Nephron progenitor cell (in vitro differentiated cells): ENCODE data around the gene FRRS1L.

Source experiments
- DNase-seq: peaks from one replicate; pipeline ENCODE4 v3.0.0; 2021
- H3K27ac Mint-ChIP-seq: 2 replicates; pipeline ENCODE4 v1.8.0; 2021; ENCODE audit warnings: mild to moderate bottlenecking, moderate library complexity, mixed read lengths
- H3K27me3 Mint-ChIP-seq: 2 replicates; pipeline ENCODE4 v1.8.0; 2021; ENCODE audit warnings: mild to moderate bottlenecking, low read depth, mixed read lengths; ENCODE audit not compliant: poor library complexity
- H3K36me3 Mint-ChIP-seq: 2 replicates; pipeline ENCODE4 v1.8.0; 2021; ENCODE audit warnings: low read depth, mixed read lengths
- H3K4me1 Mint-ChIP-seq: 2 replicates; pipeline ENCODE4 v1.8.0; 2021; ENCODE audit warnings: mixed read lengths
- H3K4me3 Mint-ChIP-seq: 2 replicates; pipeline ENCODE4 v1.8.0; 2021; ENCODE audit warnings: mild to moderate bottlenecking, moderate library complexity, mixed read lengths
- H3K9me3 Mint-ChIP-seq: 2 replicates; pipeline ENCODE4 v1.8.0; 2021; ENCODE audit warnings: mild to moderate bottlenecking, moderate library complexity, mixed read lengths
- TF ChIP-seq, protein P1 (sequence below): fragments of 200-600 bp; sonication (generic); IDR thresholded peaks from 2 replicates; pipeline ENCODE4 v1.5.0; 2021; ENCODE audit warnings: antibody characterized with exemption

The FRRS1L gene

DNA sequence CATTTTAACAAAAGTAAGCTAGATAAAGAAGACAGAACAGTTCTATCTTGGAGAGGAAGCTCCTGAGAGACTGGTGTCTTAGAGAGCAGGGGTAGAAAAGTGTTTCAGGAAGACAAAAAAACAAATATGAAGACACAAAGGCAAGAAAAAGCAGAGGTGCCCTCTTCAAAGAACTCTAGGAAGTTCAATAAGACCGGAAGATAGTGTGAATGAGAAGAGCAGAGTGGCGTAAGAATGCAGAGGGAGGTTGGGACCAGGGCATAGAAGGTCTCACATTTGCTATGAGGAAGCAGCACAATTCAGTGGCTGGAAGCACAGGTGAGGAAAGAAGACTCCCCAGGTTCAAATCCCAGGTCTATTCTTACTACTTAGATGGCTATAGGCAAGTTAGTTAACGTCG lies 69.9 kb downstream of the FRRS1L start:
- no peak for DNase-seq
- no peak overlapping the region for H3K4me3 Mint-ChIP-seq
- H3K9me3 Mint-ChIP-seq, result peaks cover 3% of the 10 kb centered on the region
- TF ChIP-seq, protein P1, sequence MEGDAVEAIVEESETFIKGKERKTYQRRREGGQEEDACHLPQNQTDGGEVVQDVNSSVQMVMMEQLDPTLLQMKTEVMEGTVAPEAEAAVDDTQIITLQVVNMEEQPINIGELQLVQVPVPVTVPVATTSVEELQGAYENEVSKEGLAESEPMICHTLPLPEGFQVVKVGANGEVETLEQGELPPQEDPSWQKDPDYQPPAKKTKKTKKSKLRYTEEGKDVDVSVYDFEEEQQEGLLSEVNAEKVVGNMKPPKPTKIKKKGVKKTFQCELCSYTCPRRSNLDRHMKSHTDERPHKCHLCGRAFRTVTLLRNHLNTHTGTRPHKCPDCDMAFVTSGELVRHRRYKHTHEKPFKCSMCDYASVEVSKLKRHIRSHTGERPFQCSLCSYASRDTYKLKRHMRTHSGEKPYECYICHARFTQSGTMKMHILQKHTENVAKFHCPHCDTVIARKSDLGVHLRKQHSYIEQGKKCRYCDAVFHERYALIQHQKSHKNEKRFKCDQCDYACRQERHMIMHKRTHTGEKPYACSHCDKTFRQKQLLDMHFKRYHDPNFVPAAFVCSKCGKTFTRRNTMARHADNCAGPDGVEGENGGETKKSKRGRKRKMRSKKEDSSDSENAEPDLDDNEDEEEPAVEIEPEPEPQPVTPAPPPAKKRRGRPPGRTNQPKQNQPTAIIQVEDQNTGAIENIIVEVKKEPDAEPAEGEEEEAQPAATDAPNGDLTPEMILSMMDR, result no peak
- peaks cover 46% of the 10 kb centered on the region for H3K36me3 Mint-ChIP-seq
- peak overlapping the region; percentile 4 for H3K27ac Mint-ChIP-seq
- peaks cover 58% of the 10 kb centered on the region for H3K4me1 Mint-ChIP-seq
- no peaks in the 10 kb centered on the region for H3K27me3 Mint-ChIP-seq

DNA sequence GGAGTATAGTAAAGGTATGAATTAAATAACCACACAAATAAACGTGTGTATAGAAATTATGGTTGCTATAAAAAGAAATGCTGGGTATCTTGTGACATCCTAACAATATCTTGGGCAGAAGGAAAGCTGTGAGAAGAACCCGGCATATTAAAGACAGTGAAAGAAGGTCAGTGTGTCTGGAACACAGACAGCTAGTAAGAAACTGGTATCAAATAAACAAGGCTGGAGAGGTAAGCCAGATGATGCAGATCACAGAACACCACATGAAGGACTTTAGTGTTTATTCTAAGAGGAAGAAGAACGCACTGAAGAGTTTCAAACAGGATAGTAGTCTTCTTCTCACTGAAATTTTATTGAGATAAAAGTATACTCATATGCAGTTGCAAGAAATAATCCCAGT lies 71.7 kb downstream of the FRRS1L start:
- TF ChIP-seq, protein P1, result no peak
- H3K4me1 Mint-ChIP-seq, result peaks cover 43% of the 10 kb centered on the region

DNA sequence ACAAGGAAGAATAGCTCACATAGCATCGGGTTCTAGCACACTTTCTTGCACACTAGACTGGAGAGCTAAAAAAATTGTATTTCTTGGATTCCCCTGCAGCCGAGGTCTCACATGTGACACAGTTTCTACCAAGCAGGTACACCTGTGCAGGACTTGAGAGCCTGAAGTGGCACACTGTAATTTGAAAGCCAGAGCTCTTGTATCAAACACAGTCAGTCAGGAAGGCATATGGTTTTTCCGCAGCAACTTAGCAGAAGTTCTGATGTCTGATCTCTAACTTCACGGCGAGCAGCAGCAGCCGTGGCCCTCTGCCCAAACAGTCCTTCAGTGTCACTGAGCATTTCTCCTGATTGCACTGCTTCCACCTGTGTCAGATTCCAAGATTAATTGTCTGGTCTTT lies 72.8 kb downstream of the FRRS1L start:
- H3K27me3 Mint-ChIP-seq, result no peaks in the 10 kb centered on the region
- no peak for DNase-seq
- no peaks in the 10 kb centered on the region for H3K9me3 Mint-ChIP-seq
- H3K4me3 Mint-ChIP-seq, result no peak overlapping the region
- TF ChIP-seq, protein P1, result no peak
- H3K36me3 Mint-ChIP-seq, result peaks cover 50% of the 10 kb centered on the region
- peaks cover 35% of the 10 kb centered on the region for H3K4me1 Mint-ChIP-seq
- H3K27ac Mint-ChIP-seq, result peak overlapping the region; percentile 57

More for the DNA sequence above, 71.7 kb downstream of the FRRS1L start:
- no peak for DNase-seq
- Mint-ChIP-seq H3K27me3 (no peaks in the 10 kb centered on the region), H3K36me3 (peaks cover 49% of the 10 kb centered on the region), H3K4me3 (no peak overlapping the region), H3K27ac (peak overlapping the region; percentile 5), H3K9me3 (no peaks in the 10 kb centered on the region)

DNA sequence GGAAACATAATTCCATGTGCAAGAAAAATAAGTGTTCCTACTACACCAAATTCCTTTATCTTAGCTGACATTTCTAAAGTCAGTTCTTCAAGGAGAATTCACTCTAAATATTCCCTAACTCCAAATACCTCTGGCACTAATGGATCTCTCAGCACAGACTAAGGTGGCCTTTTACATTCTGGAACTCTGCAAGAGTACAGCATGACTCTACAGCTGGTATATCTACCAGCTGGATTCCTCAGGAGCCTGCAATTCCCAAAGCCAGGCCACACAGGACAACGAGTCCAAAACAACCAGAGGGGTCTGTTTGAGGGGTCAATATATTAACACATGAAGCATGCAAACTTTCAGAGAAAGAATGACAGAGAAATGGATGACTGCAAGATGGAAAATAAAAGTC lies 74.5 kb downstream of the FRRS1L start:
- H3K27ac Mint-ChIP-seq, result peak overlapping the region; percentile 5
- TF ChIP-seq, protein P1, result no peak
- DNase-seq, result no peak
- H3K27me3 Mint-ChIP-seq, result no peaks in the 10 kb centered on the region
- peaks cover 18% of the 10 kb centered on the region for H3K4me1 Mint-ChIP-seq
- H3K4me3 Mint-ChIP-seq, result no peak overlapping the region
- peaks cover 65% of the 10 kb centered on the region for H3K36me3 Mint-ChIP-seq
- no peaks in the 10 kb centered on the region for H3K9me3 Mint-ChIP-seq

DNA sequence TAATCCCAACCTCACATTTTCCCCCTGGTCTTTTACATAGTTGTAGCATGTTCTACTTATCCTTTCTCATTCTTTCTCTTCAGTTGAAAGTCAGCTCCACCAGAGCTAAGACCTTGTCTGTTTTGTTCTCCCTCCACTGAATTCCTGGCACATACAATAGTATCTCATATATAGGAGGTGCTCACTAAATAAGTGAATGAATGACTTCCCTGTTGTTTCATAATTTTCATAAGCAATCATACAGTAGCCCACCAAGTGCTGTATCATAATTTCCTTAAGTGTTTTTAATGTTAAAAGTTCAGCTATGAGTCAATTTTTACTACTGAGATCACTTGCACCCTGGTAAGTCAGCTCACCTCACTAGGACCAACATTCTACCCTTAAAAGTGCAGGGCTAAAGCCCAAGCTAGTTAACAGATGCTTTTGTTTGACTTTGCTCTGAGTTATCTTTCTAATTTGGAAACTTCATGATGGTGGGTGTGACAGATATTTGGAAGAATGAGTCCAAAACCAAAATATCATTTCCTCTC lies 74.9 kb downstream of the FRRS1L start:
- no peak overlapping the region for H3K27ac Mint-ChIP-seq
- DNase-seq, result no peak
- TF ChIP-seq, protein P1, result no peak
- peaks cover 67% of the 10 kb centered on the region for H3K36me3 Mint-ChIP-seq
- H3K4me3 Mint-ChIP-seq, result no peak overlapping the region
- no peaks in the 10 kb centered on the region for H3K9me3 Mint-ChIP-seq
- peaks cover 15% of the 10 kb centered on the region for H3K4me1 Mint-ChIP-seq
- no peaks in the 10 kb centered on the region for H3K27me3 Mint-ChIP-seq

DNA sequence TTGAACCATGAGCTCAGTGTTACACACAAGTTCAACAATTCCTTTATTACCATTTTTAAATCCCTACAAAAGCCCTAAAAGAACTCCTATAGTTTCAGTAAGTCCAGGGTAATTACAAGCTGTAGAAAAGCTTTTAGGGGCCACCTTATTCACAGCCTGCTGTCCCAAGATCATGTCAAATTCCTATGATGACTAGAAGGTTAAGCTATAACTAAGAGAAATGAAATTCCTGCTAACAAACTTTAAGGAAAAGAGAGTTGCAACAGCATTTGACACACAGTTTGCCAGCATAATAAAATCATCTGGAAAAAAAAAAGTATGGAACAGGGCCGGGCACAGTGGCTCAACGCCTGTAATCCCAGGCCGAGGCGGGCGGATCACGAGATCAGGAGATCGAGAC lies 78.8 kb downstream of the FRRS1L start:
- Mint-ChIP-seq H3K4me3 (no peak overlapping the region), H3K36me3 (peaks cover 76% of the 10 kb centered on the region), H3K27ac (no peak overlapping the region), H3K27me3 (no peaks in the 10 kb centered on the region), H3K4me1 (no peaks in the 10 kb centered on the region), H3K9me3 (no peaks in the 10 kb centered on the region)
- DNase-seq, result no peak
- TF ChIP-seq, protein P1, result no peak
